SK-N-MC (cell line): ENCODE measurements around the gene TEX2.
"Not testable (repeated sequence)": the region's sequence is repeated elsewhere in the genome, so short reads cannot be mapped to it uniquely, and the experiment has no call there.

Experiments used
- DNase-seq: peaks from one replicate; pipeline ENCODE4 v3.0.0-alpha.2; 2011; ENCODE audit warnings: low read depth, low spot score
- H3K27ac ChIP-seq: fragments of 200-600 bp; sonication (generic); 2 replicates; pipeline ENCODE4 v1.5.1; 2016; ENCODE audit warnings: mixed run types
- H3K36me3 ChIP-seq: fragments of 200-600 bp; sonication (generic); 2 replicates; pipeline ENCODE4 v1.6.1; 2017; ENCODE audit warnings: antibody characterized with exemption, low read length, mixed read lengths; ENCODE audit not compliant: insufficient read depth
- H3K4me3 ChIP-seq: fragments of 200-600 bp; sonication (generic); 2 replicates; pipeline ENCODE4 v1.5.1; 2016
- H3K9ac ChIP-seq: fragments of 200-600 bp; sonication (generic); 2 replicates; pipeline ENCODE4 v1.8.0; 2017; ENCODE audit warnings: mixed run types, mixed read lengths; ENCODE audit not compliant: insufficient read length
- H3K9me3 ChIP-seq: fragments of 200-600 bp; sonication (generic); 2 replicates; pipeline ENCODE4 v1.6.1; 2017; ENCODE audit warnings: low read depth, mild to moderate bottlenecking, antibody characterized with exemption, low read length, moderate library complexity, mixed read lengths
- EZH2 ChIP-seq: fragments of 200-600 bp; sonication (generic); IDR thresholded peaks from one replicate; pipeline ENCODE4 v1.6.1; 2017; ENCODE audit warnings: antibody characterized with exemption
- FOXP2 ChIP-seq: optimal IDR thresholded peaks from 2 replicates; pipeline ENCODE3; 2011; ENCODE audit warnings: mild to moderate bottlenecking, moderate library complexity; ENCODE audit not compliant: insufficient read depth; ENCODE audit errors: extremely low read length, control extremely low read depth
- POLR2AphosphoS5 ChIP-seq: IDR thresholded peaks from 2 replicates; pipeline ENCODE4 v1.6.1; 2012; ENCODE audit warnings: mild to moderate bottlenecking, low read depth, low read length, borderline replicate concordance

Gene TEX2

DNA sequence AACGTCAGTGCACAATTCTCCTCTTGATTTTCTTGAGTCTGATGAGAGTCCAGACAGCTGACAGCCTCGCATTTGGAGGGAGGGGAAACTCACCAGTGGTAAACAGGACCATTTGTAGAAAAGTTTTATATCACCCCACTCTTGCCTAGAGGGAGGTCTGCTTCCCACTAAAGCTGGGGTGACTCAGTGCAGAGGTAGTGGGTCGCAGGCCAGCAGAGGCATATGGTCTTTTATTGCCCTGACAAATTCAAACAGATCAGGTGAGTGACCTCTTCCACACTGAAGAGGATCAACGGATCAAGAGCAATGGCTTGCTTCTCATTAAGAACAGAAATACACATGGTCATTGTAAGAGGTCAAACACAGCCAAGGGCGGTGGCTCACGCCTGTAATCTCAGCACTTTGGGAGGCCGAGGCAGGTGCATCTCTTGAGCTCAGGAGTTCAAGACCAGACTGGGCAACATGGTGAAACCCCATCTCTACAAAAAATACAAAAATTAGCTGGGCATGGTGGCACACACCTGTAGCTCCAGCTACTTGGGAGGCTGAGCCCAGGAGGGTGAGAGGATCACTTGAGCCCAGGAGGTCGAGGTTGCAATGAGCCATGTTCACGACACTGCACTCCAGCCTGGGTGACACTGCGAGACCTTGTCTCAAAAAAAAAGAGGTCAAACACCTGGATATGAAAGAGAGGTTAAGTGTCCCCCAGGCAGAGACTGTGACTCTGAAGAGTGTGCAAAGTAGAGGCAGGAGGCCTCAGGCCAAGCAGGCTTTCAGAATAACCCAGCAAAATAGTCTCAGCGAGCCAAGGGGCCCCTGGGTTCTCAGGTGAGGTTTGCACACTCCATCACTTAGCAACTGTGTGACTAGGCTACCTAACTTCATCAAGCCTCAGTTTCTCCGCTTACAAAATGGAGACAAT, 76.6 kb downstream of the TEX2 start:
- no peak for DNase-seq
- Histone ChIP-seq H3K4me3 (no peak overlapping the region), H3K9me3 (no peaks in the 10 kb centered on the region), H3K9ac (no peak overlapping the region), H3K36me3 (0 out of 2 replicates have a peak, but pooled peaks cover 2% of the 10 kb centered on the region), H3K27ac (no peak overlapping the region)
- TF ChIP-seq EZH2 (no peak), FOXP2 (no peak), POLR2AphosphoS5 (no peak)

DNA sequence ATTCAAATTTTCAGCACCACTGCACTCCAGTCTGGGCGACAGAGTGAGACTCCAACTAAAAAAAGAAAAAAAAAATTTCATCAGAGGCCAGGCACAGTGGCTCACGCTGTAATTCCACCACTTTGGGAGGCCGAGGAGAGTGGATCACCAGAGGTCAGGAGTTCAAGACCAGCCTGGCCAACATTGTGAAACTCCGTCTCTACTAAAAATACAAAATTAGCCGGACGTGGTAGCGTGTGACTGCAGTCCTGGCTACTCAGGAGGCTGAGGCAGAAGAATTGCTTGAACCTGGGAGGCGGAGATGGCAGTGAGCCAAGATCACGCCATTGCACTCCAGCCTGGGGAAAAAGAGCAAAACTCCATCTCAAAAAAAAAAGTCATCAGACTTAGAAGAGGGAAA, 77.5 kb downstream of the TEX2 start:
- H3K9me3 ChIP-seq, DNase-seq, H3K9ac ChIP-seq: not testable (repeated sequence)

DNA sequence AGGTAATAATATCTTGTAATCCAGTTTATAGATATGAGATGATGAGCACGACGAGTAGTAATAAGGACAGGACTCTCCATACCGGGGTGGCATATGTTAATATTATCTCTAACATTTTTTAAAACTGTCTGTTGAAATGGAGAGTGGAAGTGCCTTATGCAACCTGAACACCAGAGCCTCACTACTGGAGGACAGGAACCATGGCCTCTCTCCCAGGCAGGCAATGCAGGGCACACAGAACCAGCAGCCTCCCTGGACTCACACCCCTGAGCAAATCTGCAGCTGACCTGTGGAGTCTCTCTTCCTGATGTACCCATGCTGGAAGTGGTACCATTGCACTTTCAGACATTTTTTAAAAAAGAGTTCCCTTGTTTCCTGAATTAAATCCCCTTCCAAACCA, 78.0 kb downstream of the TEX2 start:
- H3K36me3 ChIP-seq = no peaks in the 10 kb centered on the region
- H3K4me3 ChIP-seq = no peak overlapping the region
- no peaks in the 10 kb centered on the region for H3K9me3 ChIP-seq
- TF ChIP-seq FOXP2 (no peak), POLR2AphosphoS5 (no peak), EZH2 (no peak)
- no peak overlapping the region for H3K27ac ChIP-seq
- H3K9ac ChIP-seq = no peak overlapping the region
- no peak for DNase-seq

More for the DNA sequence above, 77.5 kb downstream of the TEX2 start:
- H3K4me3 ChIP-seq, H3K27ac ChIP-seq, H3K36me3 ChIP-seq: not testable (repeated sequence)

DNA sequence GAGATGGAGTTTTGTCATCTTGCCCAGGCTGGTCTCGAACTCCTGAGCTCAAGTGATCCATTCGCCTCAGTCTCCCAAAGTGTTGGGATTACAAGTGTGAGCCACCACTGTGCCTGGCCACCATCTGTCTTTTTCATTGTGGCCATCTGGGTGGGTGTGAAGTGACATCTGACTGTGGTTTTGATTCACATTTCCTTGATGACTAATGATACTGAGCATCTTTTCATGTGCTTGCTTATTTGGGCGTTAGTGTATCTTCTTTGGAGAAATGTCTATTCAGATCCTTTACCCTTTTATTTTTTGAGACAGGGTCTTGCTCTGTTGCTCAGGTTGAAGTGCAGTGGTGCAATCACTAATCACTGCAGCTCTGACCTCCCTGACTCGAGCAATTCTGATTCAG, 79.2 kb downstream of the TEX2 start:
- no peak overlapping the region for H3K4me3 ChIP-seq
- H3K9me3 ChIP-seq = no peaks in the 10 kb centered on the region
- H3K36me3 ChIP-seq = no peaks in the 10 kb centered on the region
- no peak for TF ChIP-seq FOXP2
- no peak overlapping the region for H3K27ac ChIP-seq
- DNase-seq = no peak
- H3K9ac ChIP-seq = no peak overlapping the region

DNA sequence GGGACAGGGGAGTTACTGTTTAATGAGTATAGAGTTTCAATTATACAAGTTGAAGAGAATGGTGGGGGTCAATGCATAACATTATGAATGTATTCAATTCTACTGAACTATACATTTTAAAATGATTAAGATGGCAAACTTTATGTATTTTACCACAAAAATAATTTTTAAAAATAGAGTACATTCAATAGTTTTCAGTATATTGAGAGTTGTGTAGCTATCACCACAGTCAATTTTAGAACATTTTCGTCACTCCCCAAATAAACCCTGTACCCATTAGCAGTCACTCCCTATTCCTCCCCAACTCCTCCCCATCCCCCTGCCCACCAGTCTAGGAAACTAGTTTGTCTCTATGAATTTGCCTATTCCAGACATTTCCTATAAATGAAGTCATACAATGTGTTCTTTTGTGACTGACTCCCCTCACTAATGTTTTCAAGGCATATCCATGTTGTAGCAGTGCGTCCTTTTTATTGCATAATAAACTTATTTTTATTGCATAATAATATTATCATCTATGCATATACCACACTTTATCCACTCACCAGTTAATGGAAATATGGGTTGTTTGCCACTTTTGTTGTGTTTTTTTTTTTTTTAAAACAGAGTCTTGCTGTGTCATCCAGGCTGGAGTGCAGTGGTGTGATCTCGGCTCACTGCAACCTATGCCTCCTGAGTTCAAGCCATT, 80.6 kb downstream of the TEX2 start:
- Histone ChIP-seq H3K9me3 (no peaks in the 10 kb centered on the region), H3K9ac (no peak overlapping the region), H3K27ac (no peak overlapping the region), H3K36me3 (no peaks in the 10 kb centered on the region), H3K4me3 (no peak overlapping the region)
- TF ChIP-seq FOXP2 (no peak), POLR2AphosphoS5 (no peak), EZH2 (no peak)
- DNase-seq = no peak

DNA sequence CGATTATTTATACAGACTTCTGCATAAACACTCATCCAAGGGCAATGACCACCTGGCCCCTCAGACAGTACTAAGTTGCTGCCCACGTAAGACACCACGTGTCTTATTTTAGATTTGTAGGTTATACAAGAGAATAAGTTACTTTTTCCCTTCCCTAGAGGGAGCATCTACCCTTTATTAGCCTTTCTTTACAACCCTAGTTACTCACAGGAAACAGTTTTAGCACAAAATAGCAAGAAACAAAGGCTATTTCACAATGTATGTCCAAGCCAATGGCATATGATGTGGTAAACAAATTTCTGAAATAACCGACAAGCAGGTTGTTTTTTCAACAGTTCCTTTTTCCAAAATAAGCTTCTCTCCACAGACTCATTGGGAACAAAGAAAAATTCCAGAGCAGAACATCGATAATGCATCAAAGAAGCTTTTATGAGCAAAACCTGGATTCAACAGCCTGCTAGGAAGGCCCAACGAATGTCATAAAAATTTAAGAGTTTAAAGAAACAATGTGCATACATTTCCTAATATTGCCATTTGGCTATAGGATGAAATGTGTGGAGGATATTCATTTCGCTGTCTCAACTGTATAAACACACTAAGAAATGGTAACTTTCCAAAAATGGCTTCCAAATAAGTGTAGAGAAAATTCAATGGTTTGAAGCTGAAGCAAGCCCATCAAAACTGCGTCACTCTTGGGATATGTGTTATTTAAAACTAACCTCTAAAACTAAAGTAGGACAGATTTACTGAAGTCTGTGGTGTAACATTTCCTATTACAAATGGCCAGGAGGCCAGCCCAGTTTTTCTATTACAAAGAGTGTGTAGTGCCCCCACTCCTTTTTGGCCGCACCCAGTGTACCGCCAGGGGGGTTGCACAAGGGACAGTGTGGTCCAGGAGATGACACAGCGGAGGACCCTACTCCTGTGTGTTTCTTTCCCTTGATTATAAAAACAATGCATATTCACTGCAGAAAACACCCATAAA, 82.7 kb downstream of the TEX2 start:
- no peaks in the 10 kb centered on the region for H3K36me3 ChIP-seq
- no peak for DNase-seq
- H3K27ac ChIP-seq = no peak overlapping the region
- TF ChIP-seq POLR2AphosphoS5 (no peak), EZH2 (no peak), FOXP2 (no peak)
- H3K9ac ChIP-seq = no peak overlapping the region
- no peak overlapping the region for H3K4me3 ChIP-seq
- no peaks in the 10 kb centered on the region for H3K9me3 ChIP-seq

DNA sequence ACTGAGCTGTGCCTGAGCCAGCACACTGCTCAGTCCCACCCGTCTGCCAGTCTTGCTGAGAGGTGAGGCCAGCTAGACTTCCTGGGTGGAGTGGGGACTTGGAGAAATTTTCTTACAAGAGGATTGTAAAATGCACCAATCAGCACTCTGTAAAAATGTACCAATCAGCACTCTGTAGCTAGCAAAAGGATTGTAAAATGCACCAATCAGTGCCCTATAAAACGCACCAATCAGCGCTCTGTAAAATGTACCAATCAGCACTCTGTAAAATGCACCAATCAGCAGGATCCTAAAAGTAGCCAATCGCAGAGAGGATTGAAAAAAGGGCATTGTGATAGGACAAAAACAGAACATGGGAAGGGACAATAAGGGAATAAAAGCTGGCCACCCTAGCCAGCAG, 84.0 kb downstream of the TEX2 start:
- H3K27ac ChIP-seq, DNase-seq, H3K36me3 ChIP-seq, H3K4me3 ChIP-seq, H3K9ac ChIP-seq, H3K9me3 ChIP-seq: not testable (repeated sequence)

DNA sequence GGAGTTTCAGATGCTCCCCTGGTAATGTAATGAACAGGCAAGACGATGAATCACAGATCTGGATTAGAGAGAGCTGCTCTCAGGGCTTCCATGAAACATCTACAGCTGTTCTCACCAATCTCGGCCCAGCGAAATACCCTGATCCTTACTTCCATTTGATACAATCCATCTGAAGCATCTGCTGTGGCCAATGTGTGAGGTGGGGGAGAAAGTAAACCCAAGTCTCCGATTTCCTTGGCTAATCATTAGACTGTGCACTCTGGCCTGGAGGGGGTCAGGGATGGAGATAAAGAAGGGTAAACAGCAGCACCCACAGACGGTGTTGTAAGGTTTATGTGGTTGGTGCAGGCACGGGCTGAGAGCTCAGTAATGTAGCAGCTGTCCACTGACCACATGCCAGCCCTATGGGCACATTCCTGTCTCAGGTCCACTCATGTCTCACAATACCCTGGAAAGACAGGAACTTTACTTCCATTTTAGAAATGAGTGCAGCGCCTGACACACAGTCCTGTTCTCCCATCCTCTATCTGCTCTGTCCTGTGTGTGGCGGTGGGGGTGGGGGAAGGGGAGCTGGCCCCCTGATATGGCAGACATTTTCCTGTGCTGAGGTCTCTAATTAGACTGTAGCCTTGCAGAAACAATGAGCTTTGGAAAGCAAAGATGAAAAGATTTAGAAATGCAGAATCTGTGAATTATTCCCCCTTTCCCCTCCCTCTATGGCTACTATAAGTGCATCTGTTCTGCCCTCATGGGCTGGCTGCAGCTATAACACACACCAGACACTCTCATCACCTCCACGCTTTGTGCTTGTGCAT, 84.8 kb downstream of the TEX2 start:
- Histone ChIP-seq H3K4me3 (no peak overlapping the region), H3K9ac (no peak overlapping the region), H3K9me3 (no peaks in the 10 kb centered on the region), H3K36me3 (no peaks in the 10 kb centered on the region), H3K27ac (no peak overlapping the region)
- DNase-seq = no peak
- no peak for TF ChIP-seq EZH2
- no peak for TF ChIP-seq POLR2AphosphoS5
- TF ChIP-seq FOXP2 = no peak
